K562 (cell line): ENCODE results near the gene CCR7. TPM values are rescaled to one million over a fixed set of nuclear protein-coding genes. Genes with fewer than 3 reads are reported as not detected.

Source experiments
- ARHGAP35 ChIP-seq: fragments of 450-650 bp; IDR thresholded peaks from 2 replicates; pipeline ENCODE4 v1.6.1; 2018; ENCODE audit not compliant: partially characterized antibody
- CCNT2 ChIP-seq: IDR thresholded peaks from 2 replicates; pipeline ENCODE4 v1.6.1; 2011; ENCODE audit warnings: borderline replicate concordance, low read depth, mild to moderate bottlenecking, moderate library complexity, mixed read lengths, low read length; ENCODE audit not compliant: insufficient read length; ENCODE audit errors: extremely low read depth
- ERF ChIP-seq: fragments of 450-650 bp; formaldehyde crosslinking; IDR thresholded peaks from 2 replicates; pipeline ENCODE4 v1.4.0; 2020; ENCODE audit warnings: mild to moderate bottlenecking, mixed read lengths
- ETS2 ChIP-seq: IDR thresholded peaks from 2 replicates; pipeline ENCODE4 v1.6.1; 2016; ENCODE audit warnings: borderline replicate concordance, missing genetic modification characterization, mild to moderate bottlenecking, moderate library complexity, missing compliant biosample characterization; ENCODE audit not compliant: poor library complexity, severe bottlenecking
- FOXA3 ChIP-seq, 2 experiments: fragments of 450-650 bp in 1 of 2; sonication (generic) in 1 of 2; formaldehyde crosslinking; IDR thresholded peaks in 1 of 2; conservative IDR thresholded peaks in 1 of 2; 2 replicates each; pipeline versions ENCODE4 v1.4.0 to v1.8.0; 2020 to 2022; ENCODE audit warnings: mild to moderate bottlenecking in 2 of 2, missing genetic modification reagents in 1 of 2
- FOXM1 ChIP-seq, 2 experiments: fragments of 450-650 bp in 1 of 2; sonication (generic) in 1 of 2; formaldehyde crosslinking in 1 of 2; IDR thresholded peaks; 2 replicates each; pipeline versions ENCODE4 v1.6.1 to v1.9.0; 2017 to 2022; ENCODE audit warnings: low read depth in 2 of 2, mild to moderate bottlenecking in 2 of 2, missing genetic modification reagents in 1 of 2, moderate library complexity in 1 of 2
- HINFP ChIP-seq: fragments of 450-650 bp; conservative IDR thresholded peaks from 2 replicates; pipeline ENCODE4 v1.6.1; 2016; ENCODE audit warnings: missing genetic modification characterization, low read depth, mild to moderate bottlenecking, control low read depth, missing compliant biosample characterization
- HNRNPL ChIP-seq: fragments of 200-400 bp; formaldehyde crosslinking; IDR thresholded peaks from 2 replicates; pipeline ENCODE4 v1.6.1; 2017; ENCODE audit warnings: low read depth, mild to moderate bottlenecking, low read length
- ID3 ChIP-seq, 2 experiments: fragments of 250-450 bp in 1 of 2; fragments of 450-650 bp in 1 of 2; sonication (Bioruptor Pico) in 1 of 2; IDR thresholded peaks; 2 replicates each; pipeline versions ENCODE4 v1.6.1 to v1.8.0; 2016 to 2021; ENCODE audit warnings: mild to moderate bottlenecking in 2 of 2, moderate library complexity in 2 of 2, missing compliant biosample characterization in 1 of 2, missing genetic modification characterization in 1 of 2
- ILF3 ChIP-seq: fragments of 450-650 bp; IDR thresholded peaks from 2 replicates; pipeline ENCODE4 v1.6.1; 2018; ENCODE audit warnings: antibody characterized with exemption, mild to moderate bottlenecking, moderate library complexity, borderline replicate concordance
- KDM5B ChIP-seq: fragments of 200-600 bp; sonication (generic); IDR thresholded peaks from 2 replicates; pipeline ENCODE4 v1.6.1; 2012; ENCODE audit warnings: low read depth, mild to moderate bottlenecking, moderate library complexity, low read length, control low read depth, inconsistent platforms; ENCODE audit not compliant: insufficient replicate concordance
- MEF2D ChIP-seq: conservative IDR thresholded peaks from 2 replicates; pipeline ENCODE4 v1.6.1; 2016; ENCODE audit warnings: low read depth, missing genetic modification characterization, missing compliant biosample characterization
- RBM15 ChIP-seq: fragments of 200-400 bp; formaldehyde crosslinking; IDR thresholded peaks from 2 replicates; pipeline ENCODE4 v1.6.1; 2018; ENCODE audit warnings: mild to moderate bottlenecking, low read length, moderate library complexity; ENCODE audit not compliant: insufficient read depth
- RBM17 ChIP-seq: fragments of 200-400 bp; formaldehyde crosslinking; IDR thresholded peaks from 2 replicates; pipeline ENCODE4 v1.6.1; 2017; ENCODE audit warnings: low read depth, mild to moderate bottlenecking, low read length, borderline replicate concordance
- RBM22 ChIP-seq: fragments of 200-400 bp; formaldehyde crosslinking; IDR thresholded peaks from 2 replicates; pipeline ENCODE4 v1.6.1; 2018; ENCODE audit warnings: low read length, low read depth; ENCODE audit not compliant: poor library complexity, severe bottlenecking
- SP1 ChIP-seq: sonication (generic); formaldehyde crosslinking; IDR thresholded peaks from 2 replicates; pipeline ENCODE4 v1.8.1; 2022; ENCODE audit warnings: mild to moderate bottlenecking, missing genetic modification reagents
- ZBTB2 ChIP-seq: fragments of 450-650 bp; IDR thresholded peaks from 2 replicates; pipeline ENCODE4 v1.6.1; 2016; ENCODE audit warnings: antibody characterized with exemption
- ZNF124 ChIP-seq: sonication (generic); formaldehyde crosslinking; IDR thresholded peaks from 2 replicates; pipeline ENCODE4 v1.8.1; 2022; ENCODE audit warnings: missing genetic modification reagents
- ZNF143 ChIP-seq: sonication (generic); formaldehyde crosslinking; IDR thresholded peaks from 2 replicates; pipeline ENCODE4 v1.9.0; 2022; ENCODE audit warnings: mild to moderate bottlenecking, missing genetic modification reagents
- ZNF3 ChIP-seq: fragments of 250-450 bp; sonication (Bioruptor Pico); IDR thresholded peaks from 2 replicates; pipeline ENCODE4 v1.5.0; 2021; ENCODE audit warnings: mild to moderate bottlenecking, moderate library complexity
- ZNF436 ChIP-seq: fragments of 250-450, 450-650 bp; sonication (Bioruptor Pico); formaldehyde crosslinking; IDR thresholded peaks from 2 replicates; pipeline ENCODE4 v1.7.0; 2020; ENCODE audit warnings: mild to moderate bottlenecking
- ZNF780A ChIP-seq: fragments of 250-450 bp; sonication (Bioruptor Pico); IDR thresholded peaks from 2 replicates; pipeline ENCODE4 v1.5.0; 2021; ENCODE audit warnings: mild to moderate bottlenecking
- ZSCAN29 ChIP-seq: fragments of 450-650 bp; IDR thresholded peaks from 2 replicates; pipeline ENCODE4 v1.6.1; 2017
- polyA plus RNA-seq, 8 experiments: library from polyadenylated mRNA; depleted of rRNA in 4 of 8; stranded (reverse) in 5 of 8; unstranded in 3 of 8; fragments of >200 nt; fragmentation: Nextera tagmentation in 2 of 8; fragmentation: Illumina TruSeq in 1 of 8; extraction: Ambion mirVana in 2 of 8; extraction: Trizol in 1 of 8; gene quantifications; 2 replicates each; pipeline versions ENCODE4 v1.2.1 to v1.2.3, GENCODE V29; 2011 to 2014; ENCODE audit warnings: inconsistent platforms in 1 of 8, missing spikeins in 1 of 8
- total RNA-seq, 7 experiments: library from RNA; depleted of rRNA in 6 of 7; stranded (reverse); fragments of >200 nt in 6 of 7; fragmentation: Illumina TruSeq in 2 of 7; extraction: Trizol in 2 of 7; gene quantifications; 2 replicates each; pipeline versions ENCODE4 v1.2.1 to v1.2.3, GENCODE V29; 2011 to 2021; ENCODE audit warnings: low replicate concordance in 1 of 7

CCR7 gene
- total and polyA plus RNA-seq, 9 of the 15 experiments (the other 6 are each of a cell fraction or from before 2014, with no cell fraction given) = 0.14 to 1.4 (median 0.56) TPM

GRCh38 chr17:40560592-40561293, 4.5 kb downstream of the CCR7 start (continued):
- TF ChIP-seq ZNF124 (CRISPR knock-in tag) (no peak), FOXA3 (CRISPR knock-in tag; conservative IDR thresholded peaks at IDR 0.05 in 1 of 2, IDR thresholded peaks at IDR 0.05 in 1 of 2) (no peak), RBM17 (no peak), ZNF436 (CRISPR knock-in tag) (no peak), KDM5B (no peak), ZSCAN29 (no peak), HINFP (tag) (no peak), ZNF3 (CRISPR knock-in tag) (no peak), RBM15 (no peak), CCNT2 (no peak), ZNF780A (CRISPR knock-in tag) (no peak), ERF (CRISPR knock-in tag) (no peak), ZBTB2 (no peak), ILF3 (no peak), HNRNPL (no peak), ARHGAP35 (no peak), SP1 (CRISPR knock-in tag) (no peak), ID3 (CRISPR knock-in tag; IDR thresholded peaks at IDR 0.05) (no peak), ID3 (tag; IDR thresholded peaks at IDR 0.05) (no peak), RBM22 (no peak), FOXM1 (IDR thresholded peaks at IDR 0.05; ENCODE audit: low read depth) (no peak), FOXM1 (CRISPR knock-in tag; IDR thresholded peaks at IDR 0.05; ENCODE audit: low read depth) (no peak), MEF2D (tag) (no peak), ZNF143 (no peak), ETS2 (tag) (no peak)
